GM12878 (cell line): Measurements from ENCODE around the gene PRKCQ. TPM values are rescaled to one million over a fixed set of nuclear protein-coding genes. Genes with fewer than 3 reads are reported as not detected.

Source experiments
- ATAC-seq: fragments of 200-7000 bp; cut with Tn5 transposase; 3 replicates; pipeline ENCODE4 v1.9.1; 2020; ENCODE audit warnings: mild to moderate bottlenecking, moderate library complexity
- BruUV-seq: library from RNA; stranded (reverse); fragments of 400-500 nt; replicated peaks from 2 replicates; lab custom pipeline; 2021; lab: Mats Ljungman, UMichigan
- CTCF ChIA-PET: fragments of 300-600 bp; sonication (Branson Sonifier 250); formaldehyde crosslinking; extraction: SDS; loops from one replicate; lab custom pipeline; 2021; ENCODE audit warnings: inconsistent platforms; lab: Yijun Ruan, JAX
- POLR2A ChIA-PET: fragments of 350-600 bp; formaldehyde crosslinking; extraction: SDS; loops from one replicate; lab custom pipeline; 2021; ENCODE audit warnings: inconsistent platforms; lab: Charles Lee
- RAD21 ChIA-PET: fragments of 300-600 bp; sonication (Branson Sonifier 250); formaldehyde crosslinking; loops from one replicate; lab custom pipeline; 2023; ENCODE audit warnings: antibody characterized with exemption; ENCODE audit not compliant: unreplicated experiment; lab: Charles Lee
- SMC1A ChIA-PET: fragments of 300-600 bp; sonication (Branson Sonifier 250); formaldehyde crosslinking; loops from one replicate; lab custom pipeline; 2023; ENCODE audit not compliant: unreplicated experiment, uncharacterized antibody; lab: Charles Lee
- DNase-seq: peaks from one replicate; pipeline ENCODE4 v3.0.0-alpha.2; 2011; ENCODE audit warnings: low read depth, low spot score
- FAIRE-seq: peaks from 3 replicates; lab custom pipeline; 2011; peaks lifted over from hg19 to GRCh38; lab: Jason Lieb, UNC
- H2AFZ ChIP-seq: 2 replicates; pipeline ENCODE4 v1.6.0; 2011; ENCODE audit warnings: low read depth, low read length, control low read depth; ENCODE audit not compliant: control insufficient read depth
- H3K27ac ChIP-seq: 2 replicates; pipeline ENCODE4 v1.5.1; 2011; ENCODE audit warnings: control low read depth; ENCODE audit not compliant: control insufficient read depth, insufficient read depth
- H3K27me3 ChIP-seq, 2 experiments: replicated peaks in 1 of 2; 2 replicates each; pipeline versions ENCODE4 v1.6.0 to v1.6.1; 2011; ENCODE audit warnings: low read length in 1 of 2; ENCODE audit not compliant: control insufficient read depth in 2 of 2, insufficient read depth in 2 of 2
- H3K36me3 ChIP-seq, 2 experiments: 2 replicates each; pipeline ENCODE4 v1.5.1; 2011; ENCODE audit warnings: low read length in 1 of 2; ENCODE audit not compliant: control insufficient read depth in 2 of 2, insufficient read depth in 2 of 2
- H3K4me1 ChIP-seq: 2 replicates; pipeline ENCODE4 v1.6.1; 2011; ENCODE audit warnings: mild to moderate bottlenecking, low read length, moderate library complexity, mixed read lengths; ENCODE audit not compliant: control insufficient read depth, insufficient read depth
- H3K4me2 ChIP-seq: 2 replicates; pipeline ENCODE4 v1.6.0; 2011; ENCODE audit warnings: control low read depth; ENCODE audit not compliant: control insufficient read depth, insufficient read depth
- H3K4me3 ChIP-seq: fragments of 200-600 bp; sonication (generic); 2 replicates; pipeline ENCODE4 v1.5.1; 2016
- H3K79me2 ChIP-seq: 2 replicates; pipeline ENCODE4 v1.6.0; 2011; ENCODE audit warnings: low read length; ENCODE audit not compliant: control insufficient read depth, insufficient read depth
- H3K9ac ChIP-seq: 2 replicates; pipeline ENCODE4 v1.8.0; 2011; ENCODE audit warnings: low read length, control low read depth, mixed read lengths; ENCODE audit not compliant: control insufficient read depth, insufficient read depth
- H3K9me3 ChIP-seq: replicated peaks from 3 replicates; pipeline ENCODE4 v1.5.1; 2011; ENCODE audit warnings: mild to moderate bottlenecking, low read length; ENCODE audit not compliant: control insufficient read depth, insufficient read depth
- H4K20me1 ChIP-seq: 2 replicates; pipeline ENCODE4 v1.6.0; 2011; ENCODE audit not compliant: control insufficient read depth, insufficient read depth
- BACH1 ChIP-seq: fragments of 450-650 bp; IDR thresholded peaks from 2 replicates; pipeline ENCODE4 v1.6.1; 2017; ENCODE audit warnings: mild to moderate bottlenecking, borderline replicate concordance
- EZH2 ChIP-seq: IDR thresholded peaks from 2 replicates; pipeline ENCODE4 v1.6.1; 2012; ENCODE audit warnings: low read depth, mild to moderate bottlenecking, control low read depth, inconsistent platforms, low read length, borderline replicate concordance; ENCODE audit not compliant: control insufficient read depth
- HSF1 ChIP-seq: fragments of 150-350 bp; IDR thresholded peaks from 2 replicates; pipeline ENCODE4 v1.6.1; 2014; ENCODE audit warnings: mild to moderate bottlenecking, low read depth, low read length
- MEF2A ChIP-seq: IDR thresholded peaks from 2 replicates; pipeline ENCODE4 v1.6.1; 2011; ENCODE audit warnings: low read depth, mild to moderate bottlenecking, low read length, moderate library complexity; ENCODE audit not compliant: insufficient read depth
- MEF2B ChIP-seq: fragments of 450-650 bp; IDR thresholded peaks from 2 replicates; pipeline ENCODE4 v1.6.1; 2018; ENCODE audit warnings: mild to moderate bottlenecking, moderate library complexity; ENCODE audit not compliant: partially characterized antibody, poor library complexity, severe bottlenecking
- MTA2 ChIP-seq: fragments of 450-650 bp; IDR thresholded peaks from 2 replicates; pipeline ENCODE4 v1.6.1; 2016; ENCODE audit warnings: low read depth, mild to moderate bottlenecking, moderate library complexity
- NR2F1 ChIP-seq: fragments of 450-650 bp; conservative IDR thresholded peaks from 2 replicates; pipeline ENCODE4 v1.6.1; 2017; ENCODE audit warnings: mild to moderate bottlenecking
- POU2F2 ChIP-seq: IDR thresholded peaks from 3 replicates; pipeline ENCODE4 v1.6.1; 2011; ENCODE audit warnings: low read depth, mild to moderate bottlenecking, low read length, borderline replicate concordance
- RELA ChIP-seq: fragments of 450-650 bp; IDR thresholded peaks from 2 replicates; pipeline ENCODE4 v1.8.0; 2014; ENCODE audit warnings: borderline replicate concordance; ENCODE audit not compliant: partially characterized antibody
- TARDBP ChIP-seq: IDR thresholded peaks from 2 replicates; pipeline ENCODE4 v1.6.1; 2016; ENCODE audit warnings: borderline replicate concordance
- ZBED1 ChIP-seq: IDR thresholded peaks from 2 replicates; pipeline ENCODE4 v1.6.1; 2016; ENCODE audit warnings: borderline replicate concordance
- ZBTB11 ChIP-seq: fragments of 450-650 bp; formaldehyde crosslinking; IDR thresholded peaks from 2 replicates; pipeline ENCODE4 v1.5.0; 2022; ENCODE audit warnings: mild to moderate bottlenecking, missing genetic modification characterization
- WGBS: methylation state at CpG from one replicate; pipeline ENCODE4 v1.1.6; 2016; ENCODE audit warnings: low lambda C conversion rate; ENCODE audit not compliant: insufficient replicate concordance, insufficient coverage; ENCODE audit errors: missing lambda C conversion rate; 5-methylcytosine and 5-hydroxymethylcytosine counted together
- in situ Hi-C: fragments of 300-500 bp; cut with MboI; formaldehyde crosslinking; loops from 9 replicates; pipeline ENCODE4 v1.14.3; 2018; ENCODE audit warnings: mixed read lengths
- intact Hi-C: fragments of 100-400 bp; cut with micrococcal nuclease; formaldehyde crosslinking; loops from one replicate; pipeline ENCODE4 v1.14.2; 2022; ENCODE audit not compliant: unreplicated experiment
- polyA plus RNA-seq, 11 experiments: library from polyadenylated mRNA; depleted of rRNA in 4 of 11; unstranded in 6 of 11; stranded (reverse) in 5 of 11; fragments of >200 nt; fragmentation: Nextera tagmentation in 4 of 11; fragmentation: Illumina TruSeq in 1 of 11; extraction: Ambion mirVana in 4 of 11; extraction: Trizol in 1 of 11; gene quantifications; 1 replicate in 1 of 11; 2 replicates in 10 of 11; pipeline versions ENCODE4 v1.2.1 to v1.2.3, GENCODE V29; 2011 to 2016; ENCODE audit warnings: inconsistent platforms in 2 of 11, missing spikeins in 2 of 11, low read depth in 1 of 11
- total RNA-seq, 4 experiments: library from RNA; depleted of rRNA in 3 of 4; stranded (reverse); fragments of >200 nt in 3 of 4; fragmentation: Illumina TruSeq in 1 of 4; extraction: Trizol in 1 of 4; gene quantifications; 2 replicates each; pipeline versions ENCODE4 v1.2.1 to v1.2.3, GENCODE V29; 2013 to 2021
- TF ChIP-seq, protein P1 (sequence below): fragments of 450-650 bp; IDR thresholded peaks from 2 replicates; pipeline ENCODE4 v1.6.1; 2017; ENCODE audit warnings: mild to moderate bottlenecking, moderate library complexity

The PRKCQ gene
- total and polyA plus RNA-seq, 10 of the 15 experiments (the other 5 are each of a cell fraction or from before 2014, with no cell fraction given) = 0.26 to 8.9 (median 0.98) TPM

- no peak overlapping the region for H3K4me3 ChIP-seq
- no peaks in the 10 kb centered on the region for H3K9me3 ChIP-seq
- no peaks in the 10 kb centered on the region for H3K36me3 ChIP-seq
- intact Hi-C loops = loop anchor here (5.0 kb wide), 1 partner anchor 161 kb away; no protein-coding TSS in a partner anchor
- H3K4me1 ChIP-seq = no peaks in the 10 kb centered on the region
- RAD21 ChIA-PET = interaction anchor here (0.6 to 2.2 kb wide), 11 partner anchors 12 to 135 kb away, joined by 3 to 14 read pairs (median 3); no protein-coding TSS in a partner anchor
- ATAC-seq = no peak
- no TSS peak for BruUV-seq
- no peak for DNase-seq
- H3K27me3 ChIP-seq = peaks cover 6 to 7% of the 10 kb centered on the region in 2 experiments
- H2AFZ ChIP-seq = no peak overlapping the region
- CTCF ChIA-PET = interaction anchor here (0.6 to 3.3 kb wide), 14 partner anchors 9 to 1042 kb away, joined by 3 to 21 read pairs (median 4); no protein-coding TSS in a partner anchor
- H3K79me2 ChIP-seq = no peaks in the 10 kb centered on the region
- H3K4me2 ChIP-seq = no peak overlapping the region
- SMC1A ChIA-PET = interaction anchor here (0.6 to 3.3 kb wide), 18 partner anchors 9 to 144 kb away, joined by 3 to 28 read pairs (median 4); no protein-coding TSS in a partner anchor
- TF ChIP-seq BACH1 = no peak
- no peak for TF ChIP-seq MEF2A
- TF ChIP-seq MEF2B = no peak
- TF ChIP-seq, protein P1, sequence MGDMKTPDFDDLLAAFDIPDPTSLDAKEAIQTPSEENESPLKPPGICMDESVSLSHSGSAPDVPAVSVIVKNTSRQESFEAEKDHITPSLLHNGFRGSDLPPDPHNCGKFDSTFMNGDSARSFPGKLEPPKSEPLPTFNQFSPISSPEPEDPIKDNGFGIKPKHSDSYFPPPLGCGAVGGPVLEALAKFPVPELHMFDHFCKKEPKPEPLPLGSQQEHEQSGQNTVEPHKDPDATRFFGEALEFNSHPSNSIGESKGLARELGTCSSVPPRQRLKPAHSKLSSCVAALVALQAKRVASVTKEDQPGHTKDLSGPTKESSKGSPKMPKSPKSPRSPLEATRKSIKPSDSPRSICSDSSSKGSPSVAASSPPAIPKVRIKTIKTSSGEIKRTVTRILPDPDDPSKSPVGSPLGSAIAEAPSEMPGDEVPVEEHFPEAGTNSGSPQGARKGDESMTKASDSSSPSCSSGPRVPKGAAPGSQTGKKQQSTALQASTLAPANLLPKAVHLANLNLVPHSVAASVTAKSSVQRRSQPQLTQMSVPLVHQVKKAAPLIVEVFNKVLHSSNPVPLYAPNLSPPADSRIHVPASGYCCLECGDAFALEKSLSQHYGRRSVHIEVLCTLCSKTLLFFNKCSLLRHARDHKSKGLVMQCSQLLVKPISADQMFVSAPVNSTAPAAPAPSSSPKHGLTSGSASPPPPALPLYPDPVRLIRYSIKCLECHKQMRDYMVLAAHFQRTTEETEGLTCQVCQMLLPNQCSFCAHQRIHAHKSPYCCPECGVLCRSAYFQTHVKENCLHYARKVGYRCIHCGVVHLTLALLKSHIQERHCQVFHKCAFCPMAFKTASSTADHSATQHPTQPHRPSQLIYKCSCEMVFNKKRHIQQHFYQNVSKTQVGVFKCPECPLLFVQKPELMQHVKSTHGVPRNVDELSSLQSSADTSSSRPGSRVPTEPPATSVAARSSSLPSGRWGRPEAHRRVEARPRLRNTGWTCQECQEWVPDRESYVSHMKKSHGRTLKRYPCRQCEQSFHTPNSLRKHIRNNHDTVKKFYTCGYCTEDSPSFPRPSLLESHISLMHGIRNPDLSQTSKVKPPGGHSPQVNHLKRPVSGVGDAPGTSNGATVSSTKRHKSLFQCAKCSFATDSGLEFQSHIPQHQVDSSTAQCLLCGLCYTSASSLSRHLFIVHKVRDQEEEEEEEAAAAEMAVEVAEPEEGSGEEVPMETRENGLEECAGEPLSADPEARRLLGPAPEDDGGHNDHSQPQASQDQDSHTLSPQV = no peak
- TF ChIP-seq ZBTB11 (CRISPR knock-in tag) = no peak
- no peak for TF ChIP-seq MTA2
- no peak for TF ChIP-seq ZBED1
- no peak for TF ChIP-seq NR2F1
- TF ChIP-seq TARDBP = no peak
- no peak for TF ChIP-seq HSF1
- TF ChIP-seq EZH2 = no peak
- TF ChIP-seq POU2F2 = no peak
- no peak for TF ChIP-seq RELA
- TF ChIP-seq, all 136 proteins: peak for 0
- Histone ChIP-seq H3K27ac (no peak overlapping the region), H3K9ac (no peak overlapping the region), H4K20me1 (no peaks in the 10 kb centered on the region)
- in situ Hi-C loops = no loop called here
- WGBS = 34% methylated on average over 8 of the region's 8 CpGs
- POLR2A ChIA-PET = interaction anchor here (0.6 to 1.0 kb wide), 7 partner anchors 12 to 607 kb away, joined by 3 to 6 read pairs (median 3); no protein-coding TSS in a partner anchor
- no peak for FAIRE-seq
Observed at GRCh38 chr10:6578795-6579182, 1.3 kb downstream of the PRKCQ start.
